ENCODE data around the gene DENND1A. TPM values are rescaled to one million over a fixed set of nuclear protein-coding genes. Genes with fewer than 3 reads are reported as not detected.
"Not testable (repeated sequence)": the region's sequence is repeated elsewhere in the genome, so short reads cannot be mapped to it uniquely, and the experiment has no call there.

DENND1A gene
- total RNA-seq, 1 donor from 2014 or later, result 19.9 TPM

GRCh38 chr9:123399803-123400378 is 530.0 kb downstream of the DENND1A start:
- Mint-ChIP-seq H3K4me1 (ENCODE audit: unreplicated experiment) (peaks cover 22% of the 10 kb centered on the region), H3K4me3 (no peak overlapping the region), H3K36me3 (no peaks in the 10 kb centered on the region), H3K9me3 (no peaks in the 10 kb centered on the region), H3K27ac (no peak overlapping the region), H3K27me3 (no peaks in the 10 kb centered on the region)
- peak; percentile 74 for TF ChIP-seq CTCF (conservative IDR thresholded peaks at IDR 0.05)
- DNase-seq (ENCODE audit: extremely low spot score, unreplicated experiment), result no peak

GRCh38 chr9:123398938-123399337 is 531.0 kb downstream of the DENND1A start:
- not testable (repeated sequence) for H3K36me3 Mint-ChIP-seq; H3K4me3 Mint-ChIP-seq; H3K27me3 Mint-ChIP-seq; DNase-seq (ENCODE audit: extremely low spot score, unreplicated experiment); H3K9me3 Mint-ChIP-seq; H3K27ac Mint-ChIP-seq
- H3K4me1 Mint-ChIP-seq (ENCODE audit: unreplicated experiment), result peaks cover 24% of the 10 kb centered on the region

- Mint-ChIP-seq H3K4me1 (ENCODE audit: unreplicated experiment) (peaks cover 24% of the 10 kb centered on the region), H3K27ac (no peak overlapping the region), H3K27me3 (no peaks in the 10 kb centered on the region), H3K36me3 (no peaks in the 10 kb centered on the region), H3K9me3 (no peaks in the 10 kb centered on the region), H3K4me3 (no peak overlapping the region)
- no peak for DNase-seq (ENCODE audit: extremely low spot score, unreplicated experiment)
- no peak for TF ChIP-seq CTCF (conservative IDR thresholded peaks at IDR 0.05)
Measured at GRCh38 chr9:123397975-123398374, 532.0 kb downstream of the DENND1A start.

GRCh38 chr9:123395689-123396511 is 534.0 kb downstream of the DENND1A start:
- no peaks in the 10 kb centered on the region for H3K36me3 Mint-ChIP-seq
- peaks cover 15% of the 10 kb centered on the region for H3K4me1 Mint-ChIP-seq (ENCODE audit: unreplicated experiment)
- H3K27ac Mint-ChIP-seq, result peak overlapping the region; percentile 41
- no peak overlapping the region for H3K4me3 Mint-ChIP-seq
- H3K9me3 Mint-ChIP-seq, result no peaks in the 10 kb centered on the region
- DNase-seq (ENCODE audit: extremely low spot score, unreplicated experiment), result no peak
- no peaks in the 10 kb centered on the region for H3K27me3 Mint-ChIP-seq
- no peak for TF ChIP-seq CTCF (conservative IDR thresholded peaks at IDR 0.05)

GRCh38 chr9:123395276-123395688 is 534.6 kb downstream of the DENND1A start:
- no peaks in the 10 kb centered on the region for H3K36me3 Mint-ChIP-seq
- no peak for DNase-seq (ENCODE audit: extremely low spot score, unreplicated experiment)
- TF ChIP-seq CTCF (conservative IDR thresholded peaks at IDR 0.05), result no peak
- peaks cover 15% of the 10 kb centered on the region for H3K4me1 Mint-ChIP-seq (ENCODE audit: unreplicated experiment)
- H3K4me3 Mint-ChIP-seq, result no peak overlapping the region
- no peaks in the 10 kb centered on the region for H3K9me3 Mint-ChIP-seq
- H3K27ac Mint-ChIP-seq, result peak overlapping the region; percentile 26
- no peaks in the 10 kb centered on the region for H3K27me3 Mint-ChIP-seq
